ENCODE data around the gene HINFP.
"Not testable (repeated sequence)": the region's sequence is repeated elsewhere in the genome, so short reads cannot be mapped to it uniquely, and the experiment has no call there.

Gene HINFP

DNA sequence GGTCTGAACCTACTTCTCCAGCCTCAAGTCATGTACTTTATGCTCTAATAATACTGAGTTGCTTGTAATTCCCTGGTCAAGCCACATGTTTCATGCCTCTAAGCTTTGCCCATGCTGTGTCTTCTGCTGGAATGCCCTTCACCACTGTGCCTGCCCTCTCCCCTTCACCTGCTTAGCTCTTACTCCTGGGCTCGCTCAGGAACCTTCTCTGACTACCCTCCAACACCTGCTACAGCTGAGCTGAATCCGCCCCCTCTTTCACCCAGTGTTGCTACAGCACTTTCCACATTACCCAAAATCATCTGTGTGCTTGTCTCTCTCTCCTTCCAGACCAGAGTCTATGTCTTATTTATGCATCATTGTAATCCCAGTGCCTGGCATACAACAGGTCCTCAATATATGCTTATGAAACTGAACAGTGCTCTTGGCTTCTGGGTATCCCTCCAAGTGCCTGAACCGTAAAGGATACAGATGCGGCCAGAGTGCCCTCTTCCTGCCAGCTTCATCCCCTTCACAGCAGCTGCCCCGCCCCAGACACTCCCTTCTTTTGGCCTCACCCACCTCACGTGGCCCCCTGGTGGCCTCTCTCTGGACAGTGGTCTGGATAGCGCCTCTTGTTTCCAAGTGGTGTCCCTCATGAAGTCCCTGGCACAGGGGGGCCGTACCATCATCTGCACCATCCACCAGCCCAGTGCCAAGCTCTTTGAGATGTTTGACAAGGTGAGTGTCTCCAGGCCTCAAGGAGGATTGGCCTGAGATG is 34.5 kb downstream of the HINFP start:
- H3K9ac ChIP-seq (ENCODE audit: low read length): no peak overlapping the region
- no peaks in the 10 kb centered on the region for H3K4me1 ChIP-seq (ENCODE audit: control insufficient read depth, insufficient read depth, low read length)
- H3K4me3 ChIP-seq (ENCODE audit: low read length): no peak overlapping the region
- no peaks in the 10 kb centered on the region for H3K27me3 ChIP-seq (ENCODE audit: control insufficient read depth, insufficient read depth, low read length)
- no peaks in the 10 kb centered on the region for H3K36me3 ChIP-seq (ENCODE audit: control insufficient read depth, insufficient read depth, low read length)
- no peak overlapping the region for H3K27ac ChIP-seq (ENCODE audit: low read depth, low read length)

DNA sequence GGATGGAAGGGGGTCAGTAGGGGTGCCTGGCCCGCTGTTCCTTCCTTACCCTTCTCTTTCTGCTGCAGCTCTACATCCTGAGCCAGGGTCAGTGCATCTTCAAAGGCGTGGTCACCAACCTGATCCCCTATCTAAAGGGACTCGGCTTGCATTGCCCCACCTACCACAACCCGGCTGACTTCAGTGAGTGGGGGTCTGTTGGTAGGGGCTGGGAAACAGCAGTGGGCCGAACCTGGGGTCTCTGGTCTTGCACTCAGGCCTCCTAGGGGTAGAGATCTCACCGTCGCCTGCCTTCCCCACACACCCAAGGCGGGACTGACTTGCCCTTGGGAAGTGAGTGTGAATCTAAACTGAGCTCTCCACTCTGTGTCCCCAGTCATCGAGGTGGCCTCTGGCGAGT is 35.1 kb downstream of the HINFP start:
- Histone ChIP-seq H3K4me3 (ENCODE audit: low read length) (no peak overlapping the region), H3K4me1 (ENCODE audit: control insufficient read depth, insufficient read depth, low read length) (no peaks in the 10 kb centered on the region), H3K9ac (ENCODE audit: low read length) (no peak overlapping the region), H3K27ac (ENCODE audit: low read depth, low read length) (no peak overlapping the region), H3K36me3 (ENCODE audit: control insufficient read depth, insufficient read depth, low read length) (no peaks in the 10 kb centered on the region), H3K27me3 (ENCODE audit: control insufficient read depth, insufficient read depth, low read length) (no peaks in the 10 kb centered on the region)

DNA sequence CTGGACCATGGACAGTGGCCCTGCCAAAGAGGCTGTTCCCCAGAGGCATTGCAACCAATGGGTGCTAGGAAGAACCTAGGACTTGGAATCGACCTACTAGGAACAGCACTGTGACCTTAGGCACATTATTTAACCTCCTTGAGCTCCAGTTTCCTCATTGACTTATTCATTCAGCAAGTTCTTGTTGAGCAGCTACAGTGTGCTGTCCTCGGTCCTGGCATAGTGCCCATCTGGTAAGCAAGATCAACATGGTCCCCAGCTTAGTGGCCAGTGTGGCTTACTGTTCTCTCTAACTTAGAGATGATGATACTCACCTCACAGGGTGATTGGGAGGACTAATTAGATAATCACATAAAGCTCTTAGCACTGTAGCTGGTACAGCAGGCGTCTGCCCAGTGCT is 35.7 kb downstream of the HINFP start:
- H3K4me1 ChIP-seq (ENCODE audit: control insufficient read depth, insufficient read depth, low read length): no peaks in the 10 kb centered on the region
- H3K27ac ChIP-seq (ENCODE audit: low read depth, low read length): no peak overlapping the region
- H3K27me3 ChIP-seq (ENCODE audit: control insufficient read depth, insufficient read depth, low read length): no peaks in the 10 kb centered on the region
- H3K4me3 ChIP-seq (ENCODE audit: low read length): no peak overlapping the region
- no peak overlapping the region for H3K9ac ChIP-seq (ENCODE audit: low read length)
- H3K36me3 ChIP-seq (ENCODE audit: control insufficient read depth, insufficient read depth, low read length): no peaks in the 10 kb centered on the region

DNA sequence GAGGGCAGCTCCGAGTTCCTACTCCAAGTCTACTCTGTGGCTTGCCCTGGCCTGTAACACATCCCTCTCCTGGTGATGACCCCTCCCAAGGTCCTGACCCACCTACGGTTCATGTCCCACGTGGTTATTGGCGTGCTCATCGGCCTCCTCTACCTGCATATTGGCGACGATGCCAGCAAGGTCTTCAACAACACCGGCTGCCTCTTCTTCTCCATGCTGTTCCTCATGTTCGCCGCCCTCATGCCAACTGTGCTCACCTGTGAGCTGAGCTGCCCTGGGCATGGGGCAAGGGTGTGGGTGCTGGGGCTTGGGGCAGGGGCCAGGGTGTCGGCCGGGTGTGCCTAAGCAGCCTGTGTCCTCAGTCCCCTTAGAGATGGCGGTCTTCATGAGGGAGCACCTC is 37.1 kb downstream of the HINFP start:
- H3K27ac ChIP-seq (ENCODE audit: low read depth, low read length): no peak overlapping the region
- no peak overlapping the region for H3K9ac ChIP-seq (ENCODE audit: low read length)
- H3K4me1 ChIP-seq (ENCODE audit: control insufficient read depth, insufficient read depth, low read length): no peaks in the 10 kb centered on the region
- no peak overlapping the region for H3K4me3 ChIP-seq (ENCODE audit: low read length)
- H3K27me3 ChIP-seq (ENCODE audit: control insufficient read depth, insufficient read depth, low read length): no peaks in the 10 kb centered on the region
- no peaks in the 10 kb centered on the region for H3K36me3 ChIP-seq (ENCODE audit: control insufficient read depth, insufficient read depth, low read length)

DNA sequence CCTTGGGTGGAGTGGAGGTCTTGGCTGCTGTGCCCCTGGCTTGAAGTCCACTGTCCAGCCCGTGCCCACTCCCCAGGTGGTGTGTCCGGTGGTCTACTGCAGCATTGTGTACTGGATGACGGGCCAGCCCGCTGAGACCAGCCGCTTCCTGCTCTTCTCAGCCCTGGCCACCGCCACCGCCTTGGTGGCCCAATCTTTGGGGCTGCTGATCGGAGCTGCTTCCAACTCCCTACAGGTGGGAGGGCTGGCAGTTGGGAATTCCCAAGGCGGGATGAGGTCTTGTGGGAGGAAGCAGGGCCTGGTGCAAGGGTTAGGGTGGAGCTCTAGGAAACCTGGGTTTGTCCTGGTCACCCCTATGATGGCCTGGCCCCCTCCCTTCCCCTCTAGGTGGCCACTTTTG is 38.8 kb downstream of the HINFP start:
- H3K27ac ChIP-seq (ENCODE audit: low read depth, low read length): no peak overlapping the region
- H3K9ac ChIP-seq (ENCODE audit: low read length): no peak overlapping the region
- H3K4me3 ChIP-seq (ENCODE audit: low read length): no peak overlapping the region
- H3K36me3 ChIP-seq (ENCODE audit: control insufficient read depth, insufficient read depth, low read length): no peaks in the 10 kb centered on the region
- H3K27me3 ChIP-seq (ENCODE audit: control insufficient read depth, insufficient read depth, low read length): no peaks in the 10 kb centered on the region
- H3K4me1 ChIP-seq (ENCODE audit: control insufficient read depth, insufficient read depth, low read length): no peaks in the 10 kb centered on the region

DNA sequence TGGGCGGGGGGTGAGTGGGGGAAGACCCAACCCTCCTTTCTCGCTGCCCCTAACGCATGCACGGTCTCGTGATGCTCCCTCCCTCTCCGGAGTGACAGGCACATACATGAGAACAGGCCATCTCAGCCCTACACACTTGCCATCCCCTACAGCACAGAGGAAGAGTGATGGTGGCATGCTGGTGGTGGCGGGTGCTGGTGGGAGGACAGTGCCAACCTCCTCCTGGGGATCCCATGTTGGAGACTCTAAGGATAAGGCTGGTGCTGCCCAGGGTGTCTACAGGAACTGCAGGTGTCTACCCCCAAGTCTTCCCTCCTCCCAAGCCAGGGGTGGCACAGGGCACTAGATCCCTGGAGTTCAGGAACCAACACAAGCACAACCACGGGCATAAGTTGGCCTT is 40.5 kb downstream of the HINFP start:
- no peaks in the 10 kb centered on the region for H3K4me1 ChIP-seq (ENCODE audit: control insufficient read depth, insufficient read depth, low read length)
- no peaks in the 10 kb centered on the region for H3K27me3 ChIP-seq (ENCODE audit: control insufficient read depth, insufficient read depth, low read length)
- H3K27ac ChIP-seq (ENCODE audit: low read depth, low read length): no peak overlapping the region
- no peak overlapping the region for H3K9ac ChIP-seq (ENCODE audit: low read length)
- no peak overlapping the region for H3K4me3 ChIP-seq (ENCODE audit: low read length)
- H3K36me3 ChIP-seq (ENCODE audit: control insufficient read depth, insufficient read depth, low read length): no peaks in the 10 kb centered on the region

- no peak overlapping the region for H3K9ac ChIP-seq (ENCODE audit: low read length)
- H3K36me3 ChIP-seq (ENCODE audit: control insufficient read depth, insufficient read depth, low read length): no peaks in the 10 kb centered on the region
- no peak overlapping the region for H3K27ac ChIP-seq (ENCODE audit: low read depth, low read length)
- no peaks in the 10 kb centered on the region for H3K27me3 ChIP-seq (ENCODE audit: control insufficient read depth, insufficient read depth, low read length)
- no peak overlapping the region for H3K4me3 ChIP-seq (ENCODE audit: low read length)
- H3K4me1 ChIP-seq (ENCODE audit: control insufficient read depth, insufficient read depth, low read length): peaks cover 6% of the 10 kb centered on the region
Observed at GRCh38 chr11:119166368-119167076, 45.1 kb downstream of the HINFP start.

- H3K4me1 ChIP-seq (ENCODE audit: control insufficient read depth, insufficient read depth, low read length); H3K27me3 ChIP-seq (ENCODE audit: control insufficient read depth, insufficient read depth, low read length); H3K4me3 ChIP-seq (ENCODE audit: low read length); H3K9ac ChIP-seq (ENCODE audit: low read length); H3K27ac ChIP-seq (ENCODE audit: low read depth, low read length); H3K36me3 ChIP-seq (ENCODE audit: control insufficient read depth, insufficient read depth, low read length): not testable (repeated sequence)
Observed at GRCh38 chr11:119167077-119167458, 45.7 kb downstream of the HINFP start.

DNA sequence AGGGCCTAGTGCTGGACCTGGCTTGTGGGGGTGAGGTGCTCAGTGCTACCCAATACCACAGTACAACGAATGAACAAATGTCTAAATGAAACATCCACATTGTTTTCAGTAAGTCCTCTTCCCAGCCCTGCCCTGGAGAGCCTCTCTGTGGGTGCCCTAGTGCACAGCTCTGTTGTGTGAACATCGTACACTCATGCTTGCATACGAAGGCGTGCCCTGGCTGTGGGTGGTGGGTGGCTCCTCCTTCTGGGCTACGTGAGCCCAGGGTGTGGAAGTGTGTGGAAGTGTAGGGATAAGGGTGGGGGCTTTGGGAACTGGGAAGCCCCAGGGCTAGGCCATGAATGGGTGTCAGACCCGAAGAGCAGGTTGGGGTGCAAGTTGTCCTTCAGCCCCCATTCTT is 46.6 kb downstream of the HINFP start:
- H3K9ac ChIP-seq (ENCODE audit: low read length): no peak overlapping the region
- H3K4me3 ChIP-seq (ENCODE audit: low read length): no peak overlapping the region
- H3K36me3 ChIP-seq (ENCODE audit: control insufficient read depth, insufficient read depth, low read length): peaks cover 2% of the 10 kb centered on the region
- no peak overlapping the region for H3K27ac ChIP-seq (ENCODE audit: low read depth, low read length)
- peaks cover 6% of the 10 kb centered on the region for H3K4me1 ChIP-seq (ENCODE audit: control insufficient read depth, insufficient read depth, low read length)
- no peaks in the 10 kb centered on the region for H3K27me3 ChIP-seq (ENCODE audit: control insufficient read depth, insufficient read depth, low read length)

- Histone ChIP-seq H3K27ac (ENCODE audit: low read depth, low read length) (peak within 1 kb of the TSS; percentile 92), H3K27me3 (ENCODE audit: control insufficient read depth, insufficient read depth, low read length) (no peaks in the 10 kb centered on the region), H3K9ac (ENCODE audit: low read length) (peak within 1 kb of the TSS; percentile 77), H3K36me3 (ENCODE audit: control insufficient read depth, insufficient read depth, low read length) (peaks cover 4% of the 10 kb centered on the region), H3K4me1 (ENCODE audit: control insufficient read depth, insufficient read depth, low read length) (peaks cover 6% of the 10 kb centered on the region), H3K4me3 (ENCODE audit: low read length) (peak within 1 kb of the TSS; percentile 84)
Observed at GRCh38 chr11:119168471-119169281, 47.3 kb downstream of the HINFP start, which contains the start of gene NLRX1. NLRX1 (plus strand) TSS chr11:119168725; CDS start chr11:119171404, 2,679 bp downstream.

- peak overlapping the region; percentile 77 for H3K9ac ChIP-seq (ENCODE audit: low read length)
- H3K4me1 ChIP-seq (ENCODE audit: control insufficient read depth, insufficient read depth, low read length): peaks cover 6% of the 10 kb centered on the region
- H3K36me3 ChIP-seq (ENCODE audit: control insufficient read depth, insufficient read depth, low read length): peaks cover 5% of the 10 kb centered on the region
- no peaks in the 10 kb centered on the region for H3K27me3 ChIP-seq (ENCODE audit: control insufficient read depth, insufficient read depth, low read length)
- peak overlapping the region; percentile 92 for H3K27ac ChIP-seq (ENCODE audit: low read depth, low read length)
- peak overlapping the region; percentile 84 for H3K4me3 ChIP-seq (ENCODE audit: low read length)
Observed at GRCh38 chr11:119169282-119169719, 47.9 kb downstream of the HINFP start.

DNA sequence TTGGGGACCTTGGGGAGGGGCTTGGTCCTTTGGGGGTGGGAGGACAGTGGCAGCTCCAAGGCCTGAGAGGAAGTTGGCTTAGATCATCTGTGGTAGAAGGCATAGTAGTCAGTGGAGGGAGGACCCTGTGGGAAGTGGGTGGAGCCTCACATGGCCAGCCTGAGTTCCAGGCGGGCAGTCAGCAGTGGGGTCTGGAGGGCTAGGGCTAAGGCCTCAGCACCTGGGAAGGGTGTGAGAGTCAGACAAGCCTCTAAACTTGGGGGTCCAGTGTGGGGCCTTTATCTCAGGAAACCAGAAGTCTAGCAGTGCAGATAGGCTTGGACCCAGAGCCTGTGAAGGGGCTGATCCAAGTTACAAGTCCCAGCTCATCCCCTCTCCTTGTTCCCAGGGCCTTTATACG is 51.1 kb downstream of the HINFP start:
- H3K27me3 ChIP-seq (ENCODE audit: control insufficient read depth, insufficient read depth, low read length): no peaks in the 10 kb centered on the region
- peaks cover 6% of the 10 kb centered on the region for H3K4me1 ChIP-seq (ENCODE audit: control insufficient read depth, insufficient read depth, low read length)
- no peak overlapping the region for H3K4me3 ChIP-seq (ENCODE audit: low read length)
- peaks cover 12% of the 10 kb centered on the region for H3K36me3 ChIP-seq (ENCODE audit: control insufficient read depth, insufficient read depth, low read length)
- H3K27ac ChIP-seq (ENCODE audit: low read depth, low read length): no peak overlapping the region
- no peak overlapping the region for H3K9ac ChIP-seq (ENCODE audit: low read length)
